Measurements from ENCODE around the gene C1QTNF8. TPM values are rescaled to one million over a fixed set of nuclear protein-coding genes. Genes with fewer than 3 reads are reported as not detected.
A peak's percentile ranks its signal among the peaks of the same experiment; 100 is the strongest.

Gene C1QTNF8
- total RNA-seq, 1 donor from 2014 or later, result not detected

DNA sequence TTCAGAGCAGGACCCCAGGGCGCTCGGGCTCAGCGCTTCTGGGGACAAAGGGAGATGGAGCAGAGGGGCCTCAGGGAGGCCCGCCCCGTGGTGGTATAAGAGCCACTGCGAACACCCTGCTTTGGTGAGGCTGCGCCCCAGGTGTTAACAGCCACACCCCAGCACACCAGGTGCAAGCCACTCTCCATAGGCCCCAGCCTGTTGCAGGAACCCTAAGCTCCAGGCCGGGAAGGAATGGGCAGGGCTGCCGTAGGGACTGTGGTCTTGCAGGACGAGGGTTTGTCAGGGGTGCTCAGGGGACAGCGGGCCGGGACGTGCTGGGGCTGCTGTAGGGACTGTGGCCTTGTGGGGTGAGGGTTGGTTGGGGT is 40.5 kb downstream of the C1QTNF8 start:
- no peak overlapping the region for H3K27ac Mint-ChIP-seq
- H3K4me1 Mint-ChIP-seq (ENCODE audit: unreplicated experiment), result no peaks in the 10 kb centered on the region
- no peak overlapping the region for H3K4me3 Mint-ChIP-seq
- TF ChIP-seq, protein P1, sequence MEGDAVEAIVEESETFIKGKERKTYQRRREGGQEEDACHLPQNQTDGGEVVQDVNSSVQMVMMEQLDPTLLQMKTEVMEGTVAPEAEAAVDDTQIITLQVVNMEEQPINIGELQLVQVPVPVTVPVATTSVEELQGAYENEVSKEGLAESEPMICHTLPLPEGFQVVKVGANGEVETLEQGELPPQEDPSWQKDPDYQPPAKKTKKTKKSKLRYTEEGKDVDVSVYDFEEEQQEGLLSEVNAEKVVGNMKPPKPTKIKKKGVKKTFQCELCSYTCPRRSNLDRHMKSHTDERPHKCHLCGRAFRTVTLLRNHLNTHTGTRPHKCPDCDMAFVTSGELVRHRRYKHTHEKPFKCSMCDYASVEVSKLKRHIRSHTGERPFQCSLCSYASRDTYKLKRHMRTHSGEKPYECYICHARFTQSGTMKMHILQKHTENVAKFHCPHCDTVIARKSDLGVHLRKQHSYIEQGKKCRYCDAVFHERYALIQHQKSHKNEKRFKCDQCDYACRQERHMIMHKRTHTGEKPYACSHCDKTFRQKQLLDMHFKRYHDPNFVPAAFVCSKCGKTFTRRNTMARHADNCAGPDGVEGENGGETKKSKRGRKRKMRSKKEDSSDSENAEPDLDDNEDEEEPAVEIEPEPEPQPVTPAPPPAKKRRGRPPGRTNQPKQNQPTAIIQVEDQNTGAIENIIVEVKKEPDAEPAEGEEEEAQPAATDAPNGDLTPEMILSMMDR (conservative IDR thresholded peaks at IDR 0.05), result no peak
- H3K27me3 Mint-ChIP-seq, result no peaks in the 10 kb centered on the region
- peaks cover 5% of the 10 kb centered on the region for H3K9me3 Mint-ChIP-seq
- DNase-seq (ENCODE audit: extremely low spot score, unreplicated experiment), result no peak
- H3K36me3 Mint-ChIP-seq, result no peaks in the 10 kb centered on the region

DNA sequence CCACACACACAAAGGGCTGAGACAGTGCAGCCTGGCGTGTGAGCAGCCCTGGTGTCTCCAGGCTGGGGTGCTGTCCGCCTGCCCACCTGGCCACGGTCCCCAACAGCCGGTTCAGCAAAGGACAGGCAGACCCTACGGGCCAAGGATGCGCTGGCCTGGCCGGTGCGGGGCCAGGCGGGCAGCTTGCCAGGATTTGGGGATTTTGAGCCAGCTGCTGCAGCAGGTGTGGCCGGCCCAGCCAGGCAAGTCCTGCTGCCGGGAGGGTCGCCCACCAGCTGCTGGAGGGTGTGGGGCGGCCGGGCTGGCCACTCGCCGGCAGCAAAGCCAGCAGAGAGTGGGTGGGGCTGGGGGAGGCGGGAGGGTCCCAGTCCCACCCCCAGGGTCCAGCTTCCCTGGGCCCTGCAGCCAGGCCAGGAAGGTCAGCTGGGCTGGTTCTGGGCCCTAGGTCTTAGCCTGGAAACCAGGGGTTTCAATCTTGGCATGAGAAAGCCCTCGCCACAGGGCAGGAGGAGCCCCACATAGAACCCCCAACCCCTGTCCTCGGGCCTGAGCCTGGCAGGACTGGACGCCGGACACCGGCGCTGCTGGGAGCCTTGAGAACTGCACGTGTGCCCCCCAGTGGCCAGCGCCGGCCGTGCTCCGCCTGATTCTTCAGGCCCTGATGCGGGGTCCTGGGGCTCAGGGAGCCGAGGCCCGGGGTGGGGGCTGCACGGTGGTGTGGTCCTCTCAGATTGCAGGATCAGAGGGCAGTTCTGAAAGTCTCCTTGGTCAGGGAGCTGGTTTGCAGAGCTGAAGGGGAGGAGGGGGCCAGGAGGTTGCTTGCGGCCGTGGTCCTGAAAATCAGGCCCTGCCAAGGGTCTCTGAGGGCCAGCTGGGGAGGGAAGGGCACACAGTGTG is 41.1 kb downstream of the C1QTNF8 start:
- Mint-ChIP-seq H3K36me3 (no peaks in the 10 kb centered on the region), H3K27me3 (no peaks in the 10 kb centered on the region), H3K27ac (no peak overlapping the region), H3K4me3 (no peak overlapping the region), H3K9me3 (peaks cover 5% of the 10 kb centered on the region), H3K4me1 (ENCODE audit: unreplicated experiment) (no peaks in the 10 kb centered on the region)
- TF ChIP-seq, protein P1 (conservative IDR thresholded peaks at IDR 0.05), result peak; percentile 90
- no peak for DNase-seq (ENCODE audit: extremely low spot score, unreplicated experiment)

DNA sequence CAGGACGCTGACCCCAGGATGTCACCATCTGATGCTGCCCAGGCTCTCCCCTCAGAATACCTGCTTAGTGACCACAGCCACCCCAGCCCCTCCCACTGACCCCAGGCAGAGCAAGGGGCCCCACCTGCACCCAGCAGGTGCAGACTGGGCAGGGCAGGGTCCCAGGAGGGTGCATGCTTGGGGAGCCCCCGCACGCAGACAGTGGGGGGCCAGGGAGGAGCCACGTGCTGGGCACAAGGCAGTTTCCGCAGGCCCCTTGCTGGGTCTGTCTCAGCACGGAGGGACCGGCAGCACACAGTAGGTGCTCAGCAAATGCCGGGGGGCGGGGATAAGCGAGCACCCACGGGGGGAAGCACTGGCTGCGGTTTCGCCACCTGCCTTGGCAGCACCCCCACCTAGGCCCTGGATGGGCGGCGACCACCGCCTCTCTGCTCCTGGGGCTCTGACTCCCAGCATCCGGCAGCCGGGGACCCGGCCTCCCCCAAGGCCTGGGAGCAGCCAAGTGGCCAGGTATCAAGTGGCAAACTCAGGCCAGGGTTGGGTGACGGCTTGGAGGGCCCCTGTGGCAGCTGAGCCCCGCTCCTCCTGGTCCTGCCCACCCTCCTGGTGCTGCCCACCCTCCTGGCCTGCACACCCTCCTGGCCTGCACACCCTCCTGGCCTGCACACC is 42.2 kb downstream of the C1QTNF8 start:
- DNase-seq (ENCODE audit: extremely low spot score, unreplicated experiment), result no peak
- TF ChIP-seq, protein P1 (conservative IDR thresholded peaks at IDR 0.05), result no peak
- Mint-ChIP-seq H3K27me3 (no peaks in the 10 kb centered on the region), H3K27ac (no peak overlapping the region), H3K4me3 (no peak overlapping the region), H3K36me3 (no peaks in the 10 kb centered on the region), H3K4me1 (ENCODE audit: unreplicated experiment) (no peaks in the 10 kb centered on the region), H3K9me3 (no peaks in the 10 kb centered on the region)

DNA sequence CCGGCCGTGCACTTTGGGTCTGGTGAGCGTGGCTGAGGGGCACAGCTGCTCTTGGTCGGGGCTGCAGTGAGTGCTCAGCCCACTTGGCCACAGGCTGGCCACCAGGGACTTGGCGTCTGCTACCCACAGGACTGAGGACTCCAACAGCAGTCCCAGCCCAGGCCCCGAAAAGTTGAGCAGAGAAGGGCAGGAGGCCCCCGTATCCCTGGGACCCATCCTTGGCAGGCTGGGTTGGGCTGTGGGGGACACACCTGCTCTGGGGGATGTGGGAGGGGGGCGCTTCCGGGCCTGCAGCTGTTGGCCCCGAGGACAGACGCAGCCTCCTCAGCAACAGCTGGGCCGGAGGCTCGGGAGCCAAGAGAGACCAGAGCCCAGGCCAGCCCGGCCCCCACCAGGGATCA is 42.9 kb downstream of the C1QTNF8 start:
- Mint-ChIP-seq H3K9me3 (no peaks in the 10 kb centered on the region), H3K36me3 (no peaks in the 10 kb centered on the region), H3K4me3 (no peak overlapping the region), H3K27me3 (no peaks in the 10 kb centered on the region), H3K27ac (no peak overlapping the region), H3K4me1 (ENCODE audit: unreplicated experiment) (no peaks in the 10 kb centered on the region)
- TF ChIP-seq, protein P1 (conservative IDR thresholded peaks at IDR 0.05), result no peak
- DNase-seq (ENCODE audit: extremely low spot score, unreplicated experiment), result no peak

DNA sequence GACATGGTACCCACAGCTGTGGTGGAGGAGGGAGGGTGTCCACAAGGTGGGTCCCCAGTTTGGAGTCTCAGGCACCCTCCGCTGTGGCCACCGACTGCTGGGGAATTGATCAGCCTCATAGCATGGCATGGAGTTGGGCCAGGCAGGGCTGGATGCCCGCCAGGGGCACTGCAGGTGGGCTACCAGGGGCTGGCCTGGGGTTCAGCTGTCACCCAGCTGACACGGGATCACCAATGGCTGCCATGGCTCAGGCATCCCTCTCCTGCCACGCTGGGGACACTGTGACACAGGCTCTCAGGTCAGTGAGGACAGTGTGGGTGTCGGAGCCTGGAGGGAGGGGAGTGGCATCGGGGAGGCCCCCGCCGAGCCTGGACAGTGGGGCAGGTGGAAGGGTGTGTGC is 43.3 kb downstream of the C1QTNF8 start:
- TF ChIP-seq, protein P1 (conservative IDR thresholded peaks at IDR 0.05), result no peak
- no peaks in the 10 kb centered on the region for H3K4me1 Mint-ChIP-seq (ENCODE audit: unreplicated experiment)
- H3K27ac Mint-ChIP-seq, result no peak overlapping the region
- no peak overlapping the region for H3K4me3 Mint-ChIP-seq
- DNase-seq (ENCODE audit: extremely low spot score, unreplicated experiment), result no peak
- no peaks in the 10 kb centered on the region for H3K9me3 Mint-ChIP-seq
- no peaks in the 10 kb centered on the region for H3K27me3 Mint-ChIP-seq
- no peaks in the 10 kb centered on the region for H3K36me3 Mint-ChIP-seq
